ENCODE data around the gene SMPD2. TPM values are rescaled to one million over a fixed set of nuclear protein-coding genes. Genes with fewer than 3 reads are reported as not detected.

SMPD2 gene
- total and polyA plus RNA-seq, 2 of the 4 experiments (the other 2 are of a cell fraction) = 7.7 to 9.0 TPM

DNA sequence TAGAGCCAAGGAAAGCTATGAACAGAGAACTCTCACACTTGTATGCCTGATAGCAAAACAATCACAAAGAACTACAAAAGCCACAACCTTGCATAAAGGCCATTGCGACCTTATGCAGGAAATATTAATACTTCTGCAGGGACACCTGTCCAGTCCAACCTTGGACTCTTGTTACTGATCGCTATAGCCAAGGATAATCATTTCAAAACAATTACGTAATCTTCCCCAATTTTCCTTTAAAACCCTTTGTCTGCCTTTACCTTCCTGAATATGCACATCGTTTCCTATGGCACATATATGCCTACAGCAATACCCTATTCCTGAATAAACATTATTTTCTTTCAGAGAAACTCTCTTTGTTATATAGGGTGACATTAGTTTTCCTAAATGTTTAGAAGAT, 22.9 kb upstream of the SMPD2 start:
- in situ Hi-C loops (cut with MboI; ENCODE audit: low sequenced_read_pairs) (no loop called here), intact Hi-C loops (cut with micrococcal nuclease) (loop anchor here (5.0 kb wide), 1 partner anchor 670 kb away; no protein-coding TSS in a partner anchor), dilution Hi-C loops (cut with HindIII; ENCODE audit: low sequenced_read_pairs, unreplicated experiment) (no loop called here)
- no peaks in the 10 kb centered on the region for H3K36me3 ChIP-seq (ENCODE audit: control insufficient read depth, insufficient read depth, low read length)
- BruUV-seq (replicated peaks) = no TSS peak
- H4K91ac ChIP-seq (ENCODE audit: insufficient read depth, low read depth, low read length) = no peak overlapping the region
- CTCF ChIA-PET = interaction anchor here (0.9 kb wide), 1 partner anchor 24 kb away, joined by 10 read pairs; no protein-coding TSS in a partner anchor
- no peak overlapping the region for H2BK20ac ChIP-seq (ENCODE audit: low read depth, low read length)
- no peak overlapping the region for H2BK5ac ChIP-seq (ENCODE audit: low read depth, low read length, poor library complexity, severe bottlenecking)
- H3K4me2 ChIP-seq (ENCODE audit: low read depth, low read length) = no peak overlapping the region
- no peak overlapping the region for H3K56ac ChIP-seq (ENCODE audit: extremely low read depth, insufficient read depth, low read length)
- no peak for DNase-seq
- H3K4me1 ChIP-seq (ENCODE audit: control insufficient read depth, insufficient read depth, low read length) = no peaks in the 10 kb centered on the region
- no peak overlapping the region for H3K4me3 ChIP-seq (ENCODE audit: insufficient read depth, low read depth, low read length)
- no peak overlapping the region for H2AFZ ChIP-seq (replicated peaks; ENCODE audit: low read length, poor library complexity)
- no peak overlapping the region for H3K14ac ChIP-seq (replicated peaks; ENCODE audit: low read depth, low read length)
- no peak overlapping the region for H4K5ac ChIP-seq (ENCODE audit: low read depth, low read length)
- no peaks in the 10 kb centered on the region for H3K79me1 ChIP-seq (ENCODE audit: low read depth in 1 of 2, low read length in 2 of 2)
- no peak overlapping the region for H4K8ac ChIP-seq (ENCODE audit: low read depth in 2 of 2, low read length in 2 of 2)
- H2BK15ac ChIP-seq (ENCODE audit: low read depth, low read length) = no peak overlapping the region
- H2AK9ac ChIP-seq (replicated peaks; ENCODE audit: low read depth, low read length, poor library complexity) = no peak overlapping the region
- 100% methylated on average over 1 of the region's 4 CpGs; no CpG with 5 or more reads in 1 of the 2 experiments for WGBS, 2 experiments (ENCODE audit: extremely low coverage in 2 of 2, insufficient read length in 1 of 2)
- TF ChIP-seq CEBPB (IDR thresholded peaks at IDR 0.05; ENCODE audit: low read depth, low read length) (peak; percentile 50), FOS (IDR thresholded peaks at IDR 0.05; ENCODE audit: low read depth, low read length) (no peak)
- TF ChIP-seq, protein P1, sequence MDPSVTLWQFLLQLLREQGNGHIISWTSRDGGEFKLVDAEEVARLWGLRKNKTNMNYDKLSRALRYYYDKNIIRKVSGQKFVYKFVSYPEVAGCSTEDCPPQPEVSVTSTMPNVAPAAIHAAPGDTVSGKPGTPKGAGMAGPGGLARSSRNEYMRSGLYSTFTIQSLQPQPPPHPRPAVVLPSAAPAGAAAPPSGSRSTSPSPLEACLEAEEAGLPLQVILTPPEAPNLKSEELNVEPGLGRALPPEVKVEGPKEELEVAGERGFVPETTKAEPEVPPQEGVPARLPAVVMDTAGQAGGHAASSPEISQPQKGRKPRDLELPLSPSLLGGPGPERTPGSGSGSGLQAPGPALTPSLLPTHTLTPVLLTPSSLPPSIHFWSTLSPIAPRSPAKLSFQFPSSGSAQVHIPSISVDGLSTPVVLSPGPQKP (IDR thresholded peaks at IDR 0.05; ENCODE audit: borderline replicate concordance, low read depth, low read length) = no peak
- ATAC-seq (ENCODE audit: low read depth) = no peak
- no peak overlapping the region for H3K23ac ChIP-seq (ENCODE audit: low read depth, low read length)
- no peak overlapping the region for H3K9ac ChIP-seq (ENCODE audit: low read depth, low read length)
- POLR2A ChIA-PET (ENCODE audit: unreplicated experiment) = no interaction called here
- H3K18ac ChIP-seq (ENCODE audit: low read depth, low read length) = no peak overlapping the region
- H2AK5ac ChIP-seq (ENCODE audit: low read depth, low read length) = no peak overlapping the region
- H3K9me3 ChIP-seq (ENCODE audit: control insufficient read depth, insufficient read depth, low read length) = no peaks in the 10 kb centered on the region
- no peak overlapping the region for H3K4ac ChIP-seq (ENCODE audit: low read depth, low read length)
- H3K27ac ChIP-seq (ENCODE audit: insufficient read depth, low read length) = no peak overlapping the region
- H4K20me1 ChIP-seq (ENCODE audit: insufficient read depth, low read length) = no peaks in the 10 kb centered on the region
- peaks cover 4% of the 10 kb centered on the region for H3K27me3 ChIP-seq (ENCODE audit: control insufficient read depth, insufficient read depth, low read length)
- no peak overlapping the region for H2BK120ac ChIP-seq (ENCODE audit: low read depth, low read length)
- no peaks in the 10 kb centered on the region for H3K9me1 ChIP-seq (ENCODE audit: insufficient read depth, low read length)

Data from IMR-90 (cell line).